ENCODE measurements around the gene ZNF483. TPM values are rescaled to one million over a fixed set of nuclear protein-coding genes. Genes with fewer than 3 reads are reported as not detected.

ZNF483 gene
- total RNA-seq (1 to 10 TPM in 1 of 2 donors, under 1 TPM in 1; 0.84 to 2.5 TPM), polyA plus RNA-seq (under 1 TPM; 0.03 to 0.46 TPM)

- Histone ChIP-seq H3K36me3 (ENCODE audit: control insufficient read depth in 4 of 4, insufficient read depth in 3 of 4, low read depth in 1 of 4, low read length in 3 of 4) (no peaks in the 10 kb centered on the region), H3K4me1 (ENCODE audit: control insufficient read depth in 4 of 4, insufficient read depth in 4 of 4, low read length in 3 of 4) (peaks cover 3 to 14% (median 9%) of the 10 kb centered on the region in 4 donors), H3K27me3 (ENCODE audit: control insufficient read depth in 4 of 4, insufficient read depth in 4 of 4, low read length in 3 of 4) (no peaks in the 10 kb centered on the region), H3K9ac (ENCODE audit: low read depth in 1 of 2, low read length in 2 of 2) (no peak within 1 kb of the TSS), H3K9me3 (ENCODE audit: control insufficient read depth in 4 of 4, low read length in 3 of 4) (peaks cover 0 to 14% (median 4%) of the 10 kb centered on the region in 4 donors), H3K27ac (ENCODE audit: low read depth in 1 of 2, low read length in 2 of 2) (no peak within 1 kb of the TSS), H3K4me3 (ENCODE audit: low read depth in 1 of 3, low read length in 3 of 3) (peak within 1 kb of the TSS; percentile 51 to 71 (median 68))
- TF ChIP-seq HNF4G (IDR thresholded peaks at IDR 0.05) (no peak), NR2F2 (IDR thresholded peaks at IDR 0.05) (no peak), FOXA1 (IDR thresholded peaks at IDR 0.05) (no peak), YY1 (IDR thresholded peaks at IDR 0.05) (no peak), RAD21 (IDR thresholded peaks at IDR 0.05) (no peak), FOXA2 (IDR thresholded peaks at IDR 0.05) (no peak), CTCF (IDR thresholded peaks at IDR 0.05; ENCODE audit: low read depth, low read length, missing input control) (no peak)
- peak; percentile 70 for DNase-seq (ENCODE audit: low spot score)
- whole genome bisulfite sequencing, result 5% methylated on average over 66 of the region's 66 CpGs
Observed at GRCh38 chr9:111525056-111525977, at the start of gene ZNF483. Gene ZNF483, plus strand, starts transcription at chr9:111525179. Its CDS starts 2,217 bp downstream, at chr9:111527396.

GRCh38 chr9:111475195-111475594 is 49.8 kb upstream of the ZNF483 start:
- no peaks in the 10 kb centered on the region for H3K9me3 ChIP-seq (ENCODE audit: control insufficient read depth in 4 of 4, low read length in 3 of 4)
- H3K4me3 ChIP-seq (ENCODE audit: low read depth in 1 of 3, low read length in 3 of 3), result no peak overlapping the region
- 49% methylated on average over 2 of the region's 2 CpGs for WGBS
- H3K9ac ChIP-seq (ENCODE audit: low read depth in 1 of 2, low read length in 2 of 2), result no peak overlapping the region
- no peak overlapping the region for H3K27ac ChIP-seq (ENCODE audit: low read depth in 1 of 2, low read length in 2 of 2)
- no peaks in the 10 kb centered on the region for H3K27me3 ChIP-seq (ENCODE audit: control insufficient read depth in 4 of 4, insufficient read depth in 4 of 4, low read length in 3 of 4)
- H3K36me3 ChIP-seq (ENCODE audit: control insufficient read depth in 4 of 4, insufficient read depth in 3 of 4, low read depth in 1 of 4, low read length in 3 of 4), result no peaks in the 10 kb centered on the region
- TF ChIP-seq SP1 (IDR thresholded peaks at IDR 0.05) (no peak), RXRA (IDR thresholded peaks at IDR 0.05) (no peak), FOXA1 (IDR thresholded peaks at IDR 0.05) (no peak), JUND (IDR thresholded peaks at IDR 0.05) (no peak), MAX (IDR thresholded peaks at IDR 0.05) (no peak), GABPA (IDR thresholded peaks at IDR 0.05 in 1 of 2, conservative IDR thresholded peaks at IDR 0.05 in 1 of 2) (no peak), YY1 (IDR thresholded peaks at IDR 0.05) (no peak), CTCF (IDR thresholded peaks at IDR 0.05; ENCODE audit: low read depth, low read length, missing input control) (no peak)
- TF ChIP-seq, protein P1, sequence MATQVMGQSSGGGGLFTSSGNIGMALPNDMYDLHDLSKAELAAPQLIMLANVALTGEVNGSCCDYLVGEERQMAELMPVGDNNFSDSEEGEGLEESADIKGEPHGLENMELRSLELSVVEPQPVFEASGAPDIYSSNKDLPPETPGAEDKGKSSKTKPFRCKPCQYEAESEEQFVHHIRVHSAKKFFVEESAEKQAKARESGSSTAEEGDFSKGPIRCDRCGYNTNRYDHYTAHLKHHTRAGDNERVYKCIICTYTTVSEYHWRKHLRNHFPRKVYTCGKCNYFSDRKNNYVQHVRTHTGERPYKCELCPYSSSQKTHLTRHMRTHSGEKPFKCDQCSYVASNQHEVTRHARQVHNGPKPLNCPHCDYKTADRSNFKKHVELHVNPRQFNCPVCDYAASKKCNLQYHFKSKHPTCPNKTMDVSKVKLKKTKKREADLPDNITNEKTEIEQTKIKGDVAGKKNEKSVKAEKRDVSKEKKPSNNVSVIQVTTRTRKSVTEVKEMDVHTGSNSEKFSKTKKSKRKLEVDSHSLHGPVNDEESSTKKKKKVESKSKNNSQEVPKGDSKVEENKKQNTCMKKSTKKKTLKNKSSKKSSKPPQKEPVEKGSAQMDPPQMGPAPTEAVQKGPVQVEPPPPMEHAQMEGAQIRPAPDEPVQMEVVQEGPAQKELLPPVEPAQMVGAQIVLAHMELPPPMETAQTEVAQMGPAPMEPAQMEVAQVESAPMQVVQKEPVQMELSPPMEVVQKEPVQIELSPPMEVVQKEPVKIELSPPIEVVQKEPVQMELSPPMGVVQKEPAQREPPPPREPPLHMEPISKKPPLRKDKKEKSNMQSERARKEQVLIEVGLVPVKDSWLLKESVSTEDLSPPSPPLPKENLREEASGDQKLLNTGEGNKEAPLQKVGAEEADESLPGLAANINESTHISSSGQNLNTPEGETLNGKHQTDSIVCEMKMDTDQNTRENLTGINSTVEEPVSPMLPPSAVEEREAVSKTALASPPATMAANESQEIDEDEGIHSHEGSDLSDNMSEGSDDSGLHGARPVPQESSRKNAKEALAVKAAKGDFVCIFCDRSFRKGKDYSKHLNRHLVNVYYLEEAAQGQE (IDR thresholded peaks at IDR 0.05), result no peak
- DNase-seq (ENCODE audit: low spot score), result no peak
- peaks cover 11 to 26% (median 14%) of the 10 kb centered on the region in 4 donors for H3K4me1 ChIP-seq (ENCODE audit: control insufficient read depth in 4 of 4, insufficient read depth in 4 of 4, low read length in 3 of 4)
